PC-9 (cell line): Measurements from ENCODE around the gene GSDME.

Experiments used
- CTCF ChIP-seq: fragments of 200-600 bp; sonication (generic); conservative IDR thresholded peaks from 2 replicates; pipeline ENCODE4 v1.6.1; 2017; ENCODE audit warnings: mixed run types, antibody characterized with exemption, mild to moderate bottlenecking, moderate library complexity
- EZH2 ChIP-seq: fragments of 200-600 bp; sonication (generic); IDR thresholded peaks from 2 replicates; pipeline ENCODE4 v1.8.0; 2017; ENCODE audit warnings: antibody characterized with exemption, low read depth

- no peak for TF ChIP-seq EZH2
- no peak for TF ChIP-seq CTCF
These were observed 12.0 kb upstream of the GSDME start for GRCh38 chr7:24769014-24769830.
